Stimulated activated CD8-positive, alpha-beta memory T cell treated with anti-CD3 and anti-CD28 coated beads, Interleukin-7, amount 100 ng/mL, for 4 hours (primary cell): Measurements from ENCODE around the gene PSMD5.
A peak's percentile ranks its signal among the peaks of the same experiment; 100 is the strongest.

ENCODE experiments used
- DNase-seq, 2 donors: peaks; one replicate each; pipeline ENCODE4 v3.0.0-alpha.2; 2020; ENCODE audit warnings: low read depth in 2 of 2

PSMD5 gene

GRCh38 chr9:120855827-120856670, 13.3 kb upstream of the PSMD5 start:
- no peak for DNase-seq

GRCh38 chr9:120854596-120855327, 12.0 kb upstream of the PSMD5 start:
- no peak for DNase-seq

DNA sequence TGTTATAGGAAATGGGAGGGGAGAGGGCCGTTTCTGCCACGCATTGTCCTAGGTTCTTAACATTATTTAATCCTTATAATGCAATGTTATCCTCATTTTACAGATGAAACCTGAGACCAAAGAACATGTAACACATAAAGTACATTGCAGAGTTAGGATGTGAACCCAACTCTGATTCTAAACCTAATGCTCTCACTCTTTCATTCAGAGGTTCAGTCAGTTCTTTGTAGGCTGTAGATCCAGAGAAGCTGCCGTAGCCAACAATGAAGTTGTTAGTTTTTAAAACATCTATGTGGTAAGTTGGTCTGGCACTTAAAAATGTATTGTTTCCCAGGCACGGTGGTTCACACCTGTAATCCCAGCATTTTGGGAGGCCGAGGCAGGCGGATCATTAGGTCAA, 10.5 kb upstream of the PSMD5 start:
- no peak for DNase-seq

DNA sequence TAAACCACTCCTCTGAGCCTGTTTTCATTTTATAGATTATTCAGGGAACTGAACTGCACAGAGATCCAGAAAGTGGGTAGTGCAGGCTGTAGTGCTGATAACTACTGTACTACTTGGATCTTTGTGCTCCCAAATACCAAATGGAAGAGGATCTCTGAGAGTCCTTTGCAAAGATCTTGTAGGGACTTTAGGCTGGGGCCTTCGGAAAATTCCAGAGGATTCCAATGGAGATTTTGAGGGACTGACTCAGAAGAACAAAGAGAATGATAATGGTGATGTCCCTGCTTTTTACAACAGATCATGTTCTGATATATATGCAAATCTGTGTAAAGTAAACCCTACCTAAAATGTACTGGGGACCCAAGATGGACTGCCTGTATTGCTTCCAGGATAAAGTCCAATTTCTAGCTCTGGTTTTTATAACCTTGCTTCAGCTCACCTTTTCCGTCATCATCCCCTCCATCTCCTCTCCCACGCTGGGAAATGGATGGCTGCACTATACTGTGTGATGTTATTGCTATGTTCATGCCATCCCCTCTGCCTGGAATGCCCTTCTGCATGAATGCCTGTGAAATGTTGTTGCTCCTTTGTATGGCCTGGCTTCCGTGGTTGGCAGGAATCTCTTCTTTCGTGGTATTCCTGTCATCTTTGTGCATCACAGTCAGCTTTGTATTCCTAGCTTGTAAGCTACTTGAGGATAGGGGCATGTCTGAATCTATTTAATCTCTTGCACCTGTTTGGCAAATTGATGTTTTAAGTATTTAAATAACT, 9.7 kb upstream of the PSMD5 start:
- DNase-seq = no peak

- DNase-seq = no peak
These were observed 8.7 kb upstream of the PSMD5 start for GRCh38 chr9:120851449-120851848.

- no peak for DNase-seq
These were observed 7.6 kb upstream of the PSMD5 start for GRCh38 chr9:120850315-120850714.

- no peak for DNase-seq
These were observed 4.2 kb upstream of the PSMD5 start for GRCh38 chr9:120846906-120847305.

- no peak for DNase-seq
These were observed 3.6 kb upstream of the PSMD5 start for GRCh38 chr9:120846251-120846889.

DNA sequence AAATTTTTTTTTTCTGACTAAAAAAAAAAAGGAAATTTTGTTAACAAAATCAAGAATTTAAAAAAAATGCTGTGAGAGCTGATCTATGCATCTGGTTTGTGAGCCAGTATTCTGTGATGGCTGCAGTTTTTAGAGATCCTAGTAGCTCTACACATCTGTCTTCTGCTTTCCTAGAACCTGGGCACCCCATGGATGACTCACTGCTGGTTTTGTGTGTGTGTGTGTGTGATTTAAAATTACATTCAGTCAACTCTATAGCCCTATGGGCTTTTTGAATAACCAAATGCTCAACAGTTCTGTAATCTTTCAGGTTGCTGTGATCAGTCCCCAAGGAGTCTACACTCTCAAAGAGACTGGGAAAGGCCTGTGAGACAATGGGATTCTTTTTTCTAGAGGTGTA, 2.5 kb upstream of the PSMD5 start:
- peak; percentile 22 to 43 for DNase-seq

- DNase-seq = no peak
These were observed 615 bp downstream of the PSMD5 start for GRCh38 chr9:120841930-120842684.

DNA sequence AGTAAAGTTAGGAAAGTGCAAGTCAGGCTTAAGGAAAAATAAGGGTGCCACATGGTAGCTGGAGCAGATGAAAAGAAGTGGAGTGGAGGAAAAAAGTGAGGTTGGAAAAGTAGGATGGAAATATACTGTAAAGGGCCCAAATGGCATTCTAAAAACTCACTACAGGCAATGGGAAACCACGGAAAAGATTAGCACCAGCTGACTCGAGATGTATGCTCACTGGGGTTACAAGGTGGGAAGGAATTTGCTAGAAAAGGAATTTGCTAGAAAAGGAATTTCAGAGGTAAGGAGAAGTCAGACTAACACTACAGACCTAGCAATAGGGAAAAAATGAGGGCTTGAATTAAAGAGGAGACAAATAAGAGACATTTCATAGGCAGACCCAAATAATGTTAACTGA, 3.6 kb downstream of the PSMD5 start:
- DNase-seq = no peak

- DNase-seq = no peak
These were observed 4.8 kb downstream of the PSMD5 start for GRCh38 chr9:120837921-120838320.

- DNase-seq = no peak
These were observed 9.4 kb downstream of the PSMD5 start for GRCh38 chr9:120833325-120833724.

- no peak for DNase-seq
These were observed 9.9 kb downstream of the PSMD5 start for GRCh38 chr9:120832807-120833206.

GRCh38 chr9:120830865-120831264, 11.9 kb downstream of the PSMD5 start:
- no peak for DNase-seq

DNA sequence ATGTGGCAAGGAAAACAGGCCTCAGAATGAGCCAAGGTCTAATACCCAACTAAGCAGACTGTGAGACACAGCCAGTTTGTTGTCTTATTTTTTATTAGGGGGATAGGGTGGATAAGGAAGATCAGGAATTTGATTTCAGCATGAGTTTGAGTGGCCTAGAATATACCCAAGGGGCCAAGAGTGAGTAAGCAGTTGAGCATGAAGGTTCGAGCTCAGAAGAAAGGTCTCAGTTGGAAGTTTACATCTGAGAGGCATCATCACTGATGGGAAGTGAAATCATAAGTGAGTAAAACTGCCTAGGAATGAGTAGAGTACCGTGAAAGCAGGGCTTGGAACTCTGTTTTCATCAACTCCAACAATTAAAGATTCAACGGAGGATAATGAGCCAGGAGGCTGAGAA, 12.6 kb downstream of the PSMD5 start:
- DNase-seq = no peak

GRCh38 chr9:120829650-120830049, 13.1 kb downstream of the PSMD5 start:
- DNase-seq = no peak

- DNase-seq = no peak
These were observed 22.6 kb downstream of the PSMD5 start for GRCh38 chr9:120820095-120820494.

DNA sequence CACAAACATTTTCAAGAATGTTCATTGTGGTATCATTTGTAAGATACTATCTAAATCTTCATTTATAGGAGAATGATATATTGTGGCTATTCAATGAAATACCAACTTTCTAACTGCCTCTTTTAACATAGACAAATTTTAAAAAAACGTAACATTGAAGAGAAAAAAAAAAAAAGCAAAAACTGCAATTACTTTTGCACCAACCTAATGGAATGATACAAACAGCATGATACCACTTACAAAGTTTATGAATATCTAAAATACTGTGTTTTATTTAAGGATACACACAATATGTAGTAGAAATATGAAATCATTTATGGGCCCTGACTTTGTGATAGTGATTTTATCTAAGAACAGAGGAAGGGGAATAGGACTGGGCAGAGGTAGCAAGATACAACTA, 24.1 kb downstream of the PSMD5 start:
- no peak for DNase-seq

- no peak for DNase-seq
These were observed 27.6 kb downstream of the PSMD5 start for GRCh38 chr9:120815075-120815474.

- no peak for DNase-seq
These were observed 33.8 kb downstream of the PSMD5 start for GRCh38 chr9:120808931-120809330.
